Measurements from ENCODE around the gene SHTN1.

DNA sequence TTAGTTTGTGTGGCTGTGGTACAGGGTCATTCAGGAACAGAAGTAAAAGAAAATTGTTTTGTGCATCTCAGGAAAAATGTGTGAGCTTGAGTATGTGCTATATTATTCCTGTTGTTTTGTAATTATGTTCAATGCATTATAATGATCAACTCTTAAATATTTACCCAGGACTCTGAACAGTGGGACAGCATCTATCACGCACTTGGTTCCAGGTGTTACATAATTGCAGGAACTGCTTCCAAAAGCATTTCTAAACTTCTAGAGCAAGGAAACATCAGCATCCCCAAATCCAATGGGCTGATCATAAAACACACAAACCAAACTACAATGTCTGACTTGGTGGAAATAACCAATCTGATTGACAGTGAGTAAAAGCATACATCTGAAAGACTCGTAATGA, 129.1 kb downstream of the SHTN1 start:
- TF ChIP-seq, protein P1, sequence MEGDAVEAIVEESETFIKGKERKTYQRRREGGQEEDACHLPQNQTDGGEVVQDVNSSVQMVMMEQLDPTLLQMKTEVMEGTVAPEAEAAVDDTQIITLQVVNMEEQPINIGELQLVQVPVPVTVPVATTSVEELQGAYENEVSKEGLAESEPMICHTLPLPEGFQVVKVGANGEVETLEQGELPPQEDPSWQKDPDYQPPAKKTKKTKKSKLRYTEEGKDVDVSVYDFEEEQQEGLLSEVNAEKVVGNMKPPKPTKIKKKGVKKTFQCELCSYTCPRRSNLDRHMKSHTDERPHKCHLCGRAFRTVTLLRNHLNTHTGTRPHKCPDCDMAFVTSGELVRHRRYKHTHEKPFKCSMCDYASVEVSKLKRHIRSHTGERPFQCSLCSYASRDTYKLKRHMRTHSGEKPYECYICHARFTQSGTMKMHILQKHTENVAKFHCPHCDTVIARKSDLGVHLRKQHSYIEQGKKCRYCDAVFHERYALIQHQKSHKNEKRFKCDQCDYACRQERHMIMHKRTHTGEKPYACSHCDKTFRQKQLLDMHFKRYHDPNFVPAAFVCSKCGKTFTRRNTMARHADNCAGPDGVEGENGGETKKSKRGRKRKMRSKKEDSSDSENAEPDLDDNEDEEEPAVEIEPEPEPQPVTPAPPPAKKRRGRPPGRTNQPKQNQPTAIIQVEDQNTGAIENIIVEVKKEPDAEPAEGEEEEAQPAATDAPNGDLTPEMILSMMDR (conservative IDR thresholded peaks at IDR 0.05) = no peak
- no peak for TF ChIP-seq ZFX (IDR thresholded peaks at IDR 0.05)

Measured in C4-2B (cell line).